Activated B cell treated with CpG ODN at 0.5 μM for 24 hours (primary cell): Measurements from ENCODE around the gene SMAD3. TPM values are rescaled to one million over a fixed set of nuclear protein-coding genes. Genes with fewer than 3 reads are reported as not detected.

Experiments used
- ATAC-seq: fragments of 200-7000 bp; cut with Tn5 transposase; one replicate; pipeline ENCODE4 v1.10.0; 2021; ENCODE audit warnings: low read depth, mild to moderate bottlenecking, moderate library complexity
- CTCF ChIA-PET: fragments of 350-600 bp; sonication (Branson Sonifier 250); formaldehyde crosslinking; loops from one replicate; lab custom pipeline; 2021; ENCODE audit warnings: antibody characterized with exemption; lab: Charles Lee
- POLR2A ChIA-PET: fragments of 350-600 bp; sonication (Branson Sonifier 250); formaldehyde crosslinking; loops from one replicate; lab custom pipeline; 2021; ENCODE audit warnings: antibody characterized with exemption; lab: Charles Lee
- DNase-seq: peaks from one replicate; pipeline ENCODE4 v3.0.0; 2022
- H3K27ac Mint-ChIP-seq: one replicate; pipeline ENCODE4 v1.8.0; 2020; ENCODE audit warnings: mixed read lengths
- H3K27me3 Mint-ChIP-seq: one replicate; pipeline ENCODE4 v1.8.0; 2021; ENCODE audit warnings: mixed read lengths
- H3K36me3 Mint-ChIP-seq: one replicate; pipeline ENCODE4 v1.8.0; 2021; ENCODE audit warnings: low read depth, mixed read lengths
- H3K4me1 Mint-ChIP-seq: one replicate; pipeline ENCODE4 v1.8.0; 2021; ENCODE audit warnings: mixed read lengths
- H3K4me3 Mint-ChIP-seq: one replicate; pipeline ENCODE4 v1.8.0; 2020; ENCODE audit warnings: mild to moderate bottlenecking, mixed read lengths
- H3K9me3 Mint-ChIP-seq: one replicate; pipeline ENCODE4 v1.8.0; 2020; ENCODE audit warnings: mixed read lengths
- intact Hi-C: fragments of 100-400 bp; cut with micrococcal nuclease; formaldehyde crosslinking; loops from one replicate; pipeline ENCODE4 v1.15.1; 2024
- total RNA-seq: library from RNA; stranded (reverse); gene quantifications from 2 replicates; pipeline ENCODE4 v1.2.3, GENCODE V29; 2022
- TF ChIP-seq, protein P1 (sequence below): fragments of 200-600 bp; IDR thresholded peaks from one replicate; pipeline ENCODE4 v1.8.0; 2022; ENCODE audit warnings: antibody characterized with exemption, mild to moderate bottlenecking

Gene SMAD3
- total RNA-seq, 1 donor from 2014 or later: 118 TPM

DNA sequence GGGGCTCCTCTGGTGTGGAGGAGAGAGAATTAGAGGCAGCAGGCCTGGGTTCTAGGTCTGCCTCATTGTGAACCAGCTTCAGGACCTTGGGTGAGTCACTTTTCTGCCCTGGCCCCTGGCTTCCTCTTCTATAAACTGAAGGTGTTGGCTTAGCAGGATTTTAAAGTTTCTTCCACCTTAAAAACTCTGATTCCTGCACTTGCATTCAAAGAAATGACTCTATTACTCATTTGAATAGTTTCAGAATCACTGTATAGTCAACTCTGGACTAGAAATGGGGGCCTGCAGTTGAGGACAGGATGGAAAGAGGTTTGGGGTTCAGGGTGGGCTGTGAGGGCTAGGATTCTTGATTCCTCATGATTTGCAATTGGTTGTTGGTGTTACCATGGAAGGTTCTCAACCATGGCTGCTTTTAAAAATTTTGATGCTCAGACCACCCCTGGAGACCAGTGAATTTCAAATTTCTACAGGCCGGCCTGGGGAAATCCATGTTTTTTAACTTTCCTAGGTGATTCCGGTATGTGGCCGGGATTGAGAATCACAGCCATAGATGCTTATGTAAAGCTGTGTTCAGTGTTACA lies 19.9 kb downstream of the SMAD3 start:
- Mint-ChIP-seq H3K27me3 (no peaks in the 10 kb centered on the region), H3K4me1 (peaks cover 100% of the 10 kb centered on the region), H3K9me3 (no peaks in the 10 kb centered on the region), H3K36me3 (peaks cover 20% of the 10 kb centered on the region), H3K27ac (peak overlapping the region; percentile 95), H3K4me3 (peak overlapping the region; percentile 59)
- DNase-seq (no peak), ATAC-seq (peak; percentile 11)
- ChIA-PET POLR2A (interaction anchor here (0.5 to 36.9 kb wide), 12 partner anchors 9 to 1781 kb away, joined by 3 to 1703 read pairs (median 5); partner anchors contain the start of genes AAGAB, IQCH, RNU5B-1 and SMAD3), CTCF (interaction anchor here (0.9 to 7.8 kb wide), 8 partner anchors 8 to 139 kb away, joined by 3 to 70 read pairs (median 6); partner anchors contain the start of gene SMAD3)
- TF ChIP-seq, protein P1, sequence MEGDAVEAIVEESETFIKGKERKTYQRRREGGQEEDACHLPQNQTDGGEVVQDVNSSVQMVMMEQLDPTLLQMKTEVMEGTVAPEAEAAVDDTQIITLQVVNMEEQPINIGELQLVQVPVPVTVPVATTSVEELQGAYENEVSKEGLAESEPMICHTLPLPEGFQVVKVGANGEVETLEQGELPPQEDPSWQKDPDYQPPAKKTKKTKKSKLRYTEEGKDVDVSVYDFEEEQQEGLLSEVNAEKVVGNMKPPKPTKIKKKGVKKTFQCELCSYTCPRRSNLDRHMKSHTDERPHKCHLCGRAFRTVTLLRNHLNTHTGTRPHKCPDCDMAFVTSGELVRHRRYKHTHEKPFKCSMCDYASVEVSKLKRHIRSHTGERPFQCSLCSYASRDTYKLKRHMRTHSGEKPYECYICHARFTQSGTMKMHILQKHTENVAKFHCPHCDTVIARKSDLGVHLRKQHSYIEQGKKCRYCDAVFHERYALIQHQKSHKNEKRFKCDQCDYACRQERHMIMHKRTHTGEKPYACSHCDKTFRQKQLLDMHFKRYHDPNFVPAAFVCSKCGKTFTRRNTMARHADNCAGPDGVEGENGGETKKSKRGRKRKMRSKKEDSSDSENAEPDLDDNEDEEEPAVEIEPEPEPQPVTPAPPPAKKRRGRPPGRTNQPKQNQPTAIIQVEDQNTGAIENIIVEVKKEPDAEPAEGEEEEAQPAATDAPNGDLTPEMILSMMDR: no peak
- intact Hi-C loops: loop anchor here (1.0 to 10.0 kb wide), 8 partner anchors 8 to 459 kb away; partner anchors contain the start of gene MAP2K5

DNA sequence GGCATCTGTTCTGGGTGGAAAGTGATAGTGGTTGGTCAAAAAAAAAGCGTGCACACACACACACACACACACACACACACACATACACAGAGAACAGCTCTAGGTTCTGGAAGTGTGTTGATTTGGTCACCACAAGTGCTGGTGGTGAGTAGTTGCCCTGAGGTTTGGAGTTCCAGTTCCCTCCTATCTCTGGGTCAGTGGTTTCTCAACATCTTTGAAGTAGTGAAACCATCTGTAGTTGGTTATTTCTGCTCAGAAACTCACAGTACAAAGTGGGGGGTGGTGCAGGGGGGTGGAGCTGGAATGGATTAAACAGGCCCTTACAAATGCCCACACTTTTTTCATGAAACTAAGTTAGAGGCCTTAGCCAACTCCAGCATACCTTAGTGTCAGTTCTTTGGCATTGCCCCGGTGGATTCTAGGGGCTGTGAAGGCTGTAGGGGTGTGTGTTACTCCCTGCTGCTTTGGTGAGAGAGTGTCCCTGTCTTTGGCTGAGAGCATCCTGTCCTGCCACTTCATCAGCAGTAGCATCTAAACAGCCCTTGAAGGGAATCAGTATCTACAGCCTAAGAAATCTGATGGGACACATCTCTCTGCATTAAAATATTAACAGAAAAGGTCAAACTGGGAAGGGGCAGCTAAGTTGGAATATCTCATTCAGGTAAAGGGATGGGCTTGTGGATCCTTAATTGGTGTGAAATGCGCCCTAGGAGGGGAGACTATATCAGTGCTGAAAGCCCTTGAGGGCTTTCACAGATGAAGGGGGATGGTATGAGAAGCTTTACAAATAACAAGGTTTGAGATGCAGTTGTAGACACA lies 20.6 kb downstream of the SMAD3 start:
- H3K36me3 Mint-ChIP-seq: peaks cover 17% of the 10 kb centered on the region
- ChIA-PET CTCF (interaction anchor here (1.0 to 7.8 kb wide), 6 partner anchors 8 to 140 kb away, joined by 3 to 70 read pairs (median 6); no protein-coding TSS in a partner anchor), POLR2A (interaction anchor here (0.5 to 36.9 kb wide), 13 partner anchors 9 to 1781 kb away, joined by 3 to 1703 read pairs (median 5); partner anchors contain the start of genes AAGAB, IQCH, RNU5B-1 and SMAD3)
- H3K27me3 Mint-ChIP-seq: no peaks in the 10 kb centered on the region
- peak; percentile 51 for ATAC-seq
- H3K9me3 Mint-ChIP-seq: no peaks in the 10 kb centered on the region
- DNase-seq: no peak
- TF ChIP-seq, protein P1: no peak
- H3K4me3 Mint-ChIP-seq: peak overlapping the region; percentile 59
- H3K27ac Mint-ChIP-seq: peak overlapping the region; percentile 95
- peaks cover 100% of the 10 kb centered on the region for H3K4me1 Mint-ChIP-seq
- intact Hi-C loops: loop anchor here (1.0 to 10.0 kb wide), 8 partner anchors 7 to 459 kb away; partner anchors contain the start of gene MAP2K5

- Mint-ChIP-seq H3K9me3 (no peaks in the 10 kb centered on the region), H3K4me3 (peak overlapping the region; percentile 59), H3K27me3 (no peaks in the 10 kb centered on the region), H3K27ac (peak overlapping the region; percentile 95), H3K4me1 (peaks cover 100% of the 10 kb centered on the region), H3K36me3 (peaks cover 17% of the 10 kb centered on the region)
- intact Hi-C loops: loop anchor here (10.0 kb wide), 2 partner anchors 222 to 458 kb away; partner anchors contain the start of gene MAP2K5
- ChIA-PET POLR2A (interaction anchor here (0.7 to 36.9 kb wide), 7 partner anchors 8 to 112 kb away, joined by 3 to 1703 read pairs (median 6); partner anchors contain the start of gene SMAD3), CTCF (interaction anchor here (1.0 to 7.8 kb wide), 4 partner anchors 10 to 140 kb away, joined by 4 to 70 read pairs (median 6); no protein-coding TSS in a partner anchor)
- TF ChIP-seq, protein P1: no peak
- DNase-seq (no peak), ATAC-seq (no peak)
Measured at GRCh38 chr15:67086637-67086914, 21.2 kb downstream of the SMAD3 start.

GRCh38 chr15:67087507-67088172 lies 22.2 kb downstream of the SMAD3 start:
- ATAC-seq (no peak), DNase-seq (no peak)
- ChIA-PET CTCF (interaction anchor here (1.3 to 7.8 kb wide), 2 partner anchors 10 to 12 kb away, joined by 3 to 70 read pairs; no protein-coding TSS in a partner anchor), POLR2A (interaction anchor here (1.9 to 36.9 kb wide), 3 partner anchors 18 to 47 kb away, joined by 6 to 1703 read pairs (median 427); partner anchors contain the start of gene SMAD3)
- intact Hi-C loops: loop anchor here (10.0 kb wide), 2 partner anchors 223 to 457 kb away; partner anchors contain the start of gene MAP2K5
- peak overlapping the region; percentile 95 for H3K27ac Mint-ChIP-seq
- H3K27me3 Mint-ChIP-seq: no peaks in the 10 kb centered on the region
- H3K9me3 Mint-ChIP-seq: no peaks in the 10 kb centered on the region
- H3K36me3 Mint-ChIP-seq: peaks cover 14% of the 10 kb centered on the region
- H3K4me3 Mint-ChIP-seq: no peak overlapping the region
- TF ChIP-seq, protein P1: no peak
- peaks cover 100% of the 10 kb centered on the region for H3K4me1 Mint-ChIP-seq
